HUES64 (cell line): ENCODE results near the gene FKBP6.
A peak's percentile ranks its signal among the peaks of the same experiment; 100 is the strongest.
"Not testable (repeated sequence)": the region's sequence is repeated elsewhere in the genome, so short reads cannot be mapped to it uniquely, and the experiment has no call there.

Experiments
- H3K27ac ChIP-seq: 2 replicates; pipeline ENCODE4 v1.7.0; 2013; ENCODE audit warnings: low read depth, low read length, inconsistent platforms
- H3K27me3 ChIP-seq: 2 replicates; pipeline ENCODE4 v1.6.1; 2013; ENCODE audit warnings: mild to moderate bottlenecking, low read length; ENCODE audit not compliant: insufficient read depth
- H3K36me3 ChIP-seq: 2 replicates; pipeline ENCODE4 v1.6.1; 2013; ENCODE audit warnings: mild to moderate bottlenecking, low read length; ENCODE audit not compliant: insufficient read depth
- H3K4me1 ChIP-seq: 2 replicates; pipeline ENCODE4 v1.6.1; 2013; ENCODE audit warnings: mild to moderate bottlenecking, low read length, moderate library complexity; ENCODE audit not compliant: insufficient read depth
- H3K4me3 ChIP-seq: 2 replicates; pipeline ENCODE4 v1.5.1; 2013; ENCODE audit warnings: mild to moderate bottlenecking, low read length, moderate library complexity
- H3K9ac ChIP-seq: 2 replicates; pipeline ENCODE4 v1.6.1; 2013; ENCODE audit warnings: mild to moderate bottlenecking, low read depth, low read length
- H3K9me3 ChIP-seq: 2 replicates; pipeline ENCODE4 v1.6.1; 2013; ENCODE audit warnings: low read depth, low read length; ENCODE audit not compliant: insufficient read depth
- WGBS: fragments of 150-250, 120-280 bp; methylation state at CpG from one replicate; pipeline ENCODE4 v1.1.7; 2013; ENCODE audit warnings: missing lambda C conversion rate; 5-methylcytosine and 5-hydroxymethylcytosine counted together

The FKBP6 gene

GRCh38 chr7:73308665-73309214 lies 19.2 kb upstream of the FKBP6 start, which contains the start of gene NSUN5:
Gene NSUN5 (minus strand): TSS chr7:73308826. CDS start chr7:73308790, 36 bp downstream.
- Histone ChIP-seq H3K27me3 (no peaks in the 10 kb centered on the region), H3K36me3 (peaks cover 30% of the 10 kb centered on the region), H3K27ac (no peak within 1 kb of the TSS), H3K4me1 (no peaks in the 10 kb centered on the region), H3K4me3 (peak within 1 kb of the TSS; percentile 98), H3K9me3 (no peaks in the 10 kb centered on the region), H3K9ac (peak within 1 kb of the TSS; percentile 84)
- 16% methylated on average over 40 of the region's 40 CpGs for WGBS

GRCh38 chr7:73311421-73311820 lies 16.5 kb upstream of the FKBP6 start:
- H3K4me1 ChIP-seq, H3K27ac ChIP-seq, H3K27me3 ChIP-seq, H3K9ac ChIP-seq, H3K4me3 ChIP-seq, H3K36me3 ChIP-seq, H3K9me3 ChIP-seq: not testable (repeated sequence)
- 90% methylated on average over 7 of the region's 7 CpGs for WGBS

- no peaks in the 10 kb centered on the region for H3K36me3 ChIP-seq
- WGBS: 95% methylated on average over 48 of the region's 48 CpGs
Observed at GRCh38 chr7:73312831-73313520, 15.0 kb upstream of the FKBP6 start.

DNA sequence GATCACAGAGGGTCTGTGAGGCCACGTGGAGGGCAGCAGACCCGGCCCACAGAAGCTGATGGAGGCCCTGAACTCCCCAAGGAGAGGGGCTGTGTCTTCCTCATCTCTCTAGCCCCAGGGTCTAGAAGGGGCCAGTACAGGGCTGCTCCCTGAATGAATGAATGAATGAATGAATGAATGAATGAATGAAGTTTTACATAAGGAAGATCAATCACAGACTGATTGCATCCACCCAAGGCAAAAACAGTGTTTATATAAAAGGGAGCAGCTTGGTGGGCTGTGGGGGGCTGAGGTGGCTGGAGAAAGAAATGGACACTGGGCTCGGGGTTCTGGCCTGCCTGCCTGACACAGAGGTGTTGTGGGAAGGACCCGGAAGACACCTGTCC lies 14.4 kb upstream of the FKBP6 start:
- 92% methylated on average over 4 of the region's 4 CpGs for WGBS
- H3K27me3 ChIP-seq: no peaks in the 10 kb centered on the region
- H3K27ac ChIP-seq: no peak overlapping the region

More at GRCh38 chr7:73312831-73313520, 15.0 kb upstream of the FKBP6 start:
- Histone ChIP-seq H3K27me3 (no peaks in the 10 kb centered on the region), H3K27ac (no peak overlapping the region), H3K4me1 (no peaks in the 10 kb centered on the region), H3K9me3 (no peaks in the 10 kb centered on the region), H3K9ac (no peak overlapping the region), H3K4me3 (no peak overlapping the region)

GRCh38 chr7:73314271-73314670 lies 13.7 kb upstream of the FKBP6 start:
- Histone ChIP-seq H3K4me3 (no peak overlapping the region), H3K4me1 (no peaks in the 10 kb centered on the region), H3K27me3 (no peaks in the 10 kb centered on the region), H3K36me3 (no peaks in the 10 kb centered on the region), H3K9me3 (no peaks in the 10 kb centered on the region), H3K27ac (no peak overlapping the region), H3K9ac (no peak overlapping the region)
- WGBS: 91% methylated on average over 5 of the region's 5 CpGs

More for the DNA sequence above, 14.4 kb upstream of the FKBP6 start:
- no peak overlapping the region for H3K9ac ChIP-seq
- no peaks in the 10 kb centered on the region for H3K9me3 ChIP-seq
- H3K4me3 ChIP-seq: no peak overlapping the region
- no peaks in the 10 kb centered on the region for H3K4me1 ChIP-seq
- no peaks in the 10 kb centered on the region for H3K36me3 ChIP-seq

- Histone ChIP-seq H3K4me3 (no peak overlapping the region), H3K27ac (no peak overlapping the region), H3K4me1 (no peaks in the 10 kb centered on the region), H3K27me3 (no peaks in the 10 kb centered on the region), H3K36me3 (no peaks in the 10 kb centered on the region), H3K9ac (no peak overlapping the region), H3K9me3 (no peaks in the 10 kb centered on the region)
- 90% methylated on average over 9 of the region's 9 CpGs for WGBS
Observed at GRCh38 chr7:73316521-73316920, 11.4 kb upstream of the FKBP6 start.

GRCh38 chr7:73318656-73319204 lies 9.2 kb upstream of the FKBP6 start:
- 77% methylated on average over 14 of the region's 18 CpGs for WGBS
- not testable (repeated sequence) for H3K27me3 ChIP-seq, H3K9ac ChIP-seq, H3K9me3 ChIP-seq, H3K4me3 ChIP-seq, H3K4me1 ChIP-seq, H3K27ac ChIP-seq, H3K36me3 ChIP-seq

DNA sequence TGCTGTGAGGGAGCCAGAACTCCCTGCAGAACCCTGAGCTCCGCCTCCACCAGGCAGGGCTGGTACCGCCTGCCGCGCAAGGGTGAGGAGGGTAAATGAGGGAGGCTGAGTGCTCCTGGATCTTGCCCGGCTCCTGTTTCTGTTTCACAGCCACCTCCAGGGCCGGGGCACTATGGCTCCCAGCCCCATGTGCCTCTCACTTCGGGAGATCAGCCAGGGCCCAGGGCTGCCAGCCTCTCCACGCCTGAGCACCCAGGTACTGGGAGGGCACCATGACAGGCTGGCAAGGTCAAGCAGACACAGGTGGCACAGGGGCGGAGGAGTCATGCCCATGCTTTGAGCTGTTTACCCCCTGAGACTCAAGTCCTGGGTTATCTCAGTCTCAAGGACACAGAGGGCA lies 8.4 kb upstream of the FKBP6 start:
- 89% methylated on average over 9 of the region's 9 CpGs for WGBS

DNA sequence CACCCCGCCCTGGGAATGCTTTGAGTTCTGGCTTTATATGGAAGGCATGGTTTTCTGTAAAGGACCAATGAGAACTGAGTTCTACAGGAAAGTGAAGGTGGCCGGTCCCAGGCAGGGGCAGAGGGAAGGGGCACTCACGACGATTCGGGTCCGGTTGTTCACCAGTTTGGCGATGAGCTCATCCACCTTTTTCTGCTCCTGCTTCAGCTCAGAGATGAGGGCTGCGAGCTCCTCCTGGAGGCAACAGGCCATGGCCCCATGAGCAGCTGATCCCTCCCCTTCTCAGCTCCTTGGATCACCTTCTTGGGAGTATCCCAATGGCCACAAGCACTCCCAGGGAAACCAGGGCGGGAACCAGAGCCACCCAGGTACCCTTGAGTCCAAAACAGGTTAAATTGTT lies 8.0 kb upstream of the FKBP6 start:
- not testable (repeated sequence) for H3K36me3 ChIP-seq, H3K27me3 ChIP-seq, H3K4me3 ChIP-seq, H3K4me1 ChIP-seq, H3K9ac ChIP-seq, H3K27ac ChIP-seq, H3K9me3 ChIP-seq
- 78% methylated on average over 9 of the region's 9 CpGs for WGBS

More for the DNA sequence above, 8.4 kb upstream of the FKBP6 start:
- H3K4me3 ChIP-seq, H3K27me3 ChIP-seq, H3K27ac ChIP-seq, H3K9ac ChIP-seq, H3K9me3 ChIP-seq, H3K4me1 ChIP-seq, H3K36me3 ChIP-seq: not testable (repeated sequence)

- not testable (repeated sequence) for H3K4me1 ChIP-seq, H3K9me3 ChIP-seq, H3K36me3 ChIP-seq, H3K9ac ChIP-seq, H3K27me3 ChIP-seq, H3K4me3 ChIP-seq, H3K27ac ChIP-seq
- 98% methylated on average over 2 of the region's 5 CpGs for WGBS
Observed at GRCh38 chr7:73323434-73324080, 4.4 kb upstream of the FKBP6 start.

- H3K4me1 ChIP-seq, H3K36me3 ChIP-seq, H3K27ac ChIP-seq, H3K4me3 ChIP-seq, H3K27me3 ChIP-seq, H3K9ac ChIP-seq, H3K9me3 ChIP-seq: not testable (repeated sequence)
- WGBS: 42% methylated on average over 24 of the region's 31 CpGs
Observed at GRCh38 chr7:73324081-73324845, 3.7 kb upstream of the FKBP6 start.
